ENCODE results near the gene ZNF33B. TPM values are rescaled to one million over a fixed set of nuclear protein-coding genes. Genes with fewer than 3 reads are reported as not detected.

Gene ZNF33B
- total RNA-seq, 2 donors from 2014 or later: 27.0 to 82.5 TPM

DNA sequence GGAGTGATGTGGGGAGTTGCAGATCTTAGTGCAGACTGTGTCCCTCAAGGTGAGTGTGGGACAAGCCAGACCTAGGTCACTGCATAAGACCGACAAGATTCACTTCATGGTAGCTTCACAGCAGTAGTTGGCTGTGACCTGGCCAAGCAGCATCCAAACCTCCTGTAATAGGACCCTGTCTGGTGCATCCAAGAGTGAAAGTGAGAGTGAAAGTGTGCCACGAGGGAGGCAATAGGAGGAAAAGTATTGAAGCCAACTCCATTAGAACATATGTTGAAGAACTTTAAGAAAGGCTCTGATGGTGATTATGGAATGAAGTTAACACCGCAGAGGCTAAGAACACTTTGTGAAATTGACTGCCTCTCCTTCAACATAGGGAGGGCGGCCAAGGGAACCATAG, 7.8 kb upstream of the ZNF33B start:
- ATAC-seq (no peak), DNase-seq (no peak)
- H3K4me1 ChIP-seq: peaks cover 49% of the 10 kb centered on the region
- H3K27ac ChIP-seq: peak overlapping the region; percentile 76 to 89 (median 83)
- H3K36me3 ChIP-seq (replicated peaks in 1 of 2; ENCODE audit: insufficient read depth in 1 of 2, low read depth in 2 of 2): no peaks in the 10 kb centered on the region
- WGBS, 2 donors: 71 to 80% methylated on average over 4 of the region's 4 CpGs
- no peaks in the 10 kb centered on the region for H3K27me3 ChIP-seq
- TF ChIP-seq POLR2A (IDR thresholded peaks at IDR 0.05): no peak
- H3K9me3 ChIP-seq: no peaks in the 10 kb centered on the region
- no peak overlapping the region for H3K4me3 ChIP-seq
- intact Hi-C loops (cut with DNase I): no loop called here

DNA sequence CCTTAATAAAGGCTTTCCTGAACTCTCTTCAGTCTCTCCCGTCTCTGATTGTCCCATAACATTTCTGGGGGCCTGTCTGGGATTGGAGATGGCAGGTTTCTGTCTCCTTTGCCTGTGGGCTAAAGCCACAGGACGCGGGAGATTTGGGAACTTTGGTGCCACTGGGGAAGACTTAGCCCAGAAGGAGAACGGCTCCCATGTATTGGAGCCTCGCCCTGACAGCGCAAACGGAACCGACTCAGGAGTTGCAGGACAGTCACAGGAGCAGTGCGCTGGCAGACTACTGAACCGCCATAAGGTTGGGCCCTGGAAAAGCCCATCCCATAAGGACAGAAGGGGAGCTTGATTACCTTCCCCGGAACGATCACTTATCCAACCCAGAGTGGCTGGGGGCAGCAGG, 7.1 kb upstream of the ZNF33B start:
- no peak for ATAC-seq

DNA sequence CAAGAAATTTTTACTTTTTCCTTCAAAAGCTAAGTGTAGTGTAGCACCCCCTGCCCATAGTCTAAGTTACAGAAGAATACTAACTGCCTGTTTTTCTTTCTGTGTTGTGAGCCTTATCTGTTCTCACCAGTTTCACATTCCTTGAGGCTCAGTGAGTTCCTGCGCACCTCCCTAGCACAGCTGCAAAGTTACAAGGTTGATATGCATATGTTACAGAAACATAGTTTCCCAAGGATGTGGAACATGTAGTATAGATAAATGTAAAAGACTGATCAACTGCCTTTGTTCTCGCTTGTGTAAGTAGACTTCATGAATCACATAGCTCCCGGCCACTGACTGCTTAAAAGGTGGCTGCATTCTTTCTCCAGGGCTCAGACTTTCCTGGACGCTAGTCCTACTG, 6.7 kb upstream of the ZNF33B start:
- DNase-seq: peak in 3 of 4 donors; percentile 23 to 50 (median 43)
- no peak for ATAC-seq
- intact Hi-C loops (cut with DNase I): no loop called here
- TF ChIP-seq POLR2A (IDR thresholded peaks at IDR 0.05): peak in 2 of 3 donors; percentile 11 to 15
- TF ChIP-seq, protein P1, sequence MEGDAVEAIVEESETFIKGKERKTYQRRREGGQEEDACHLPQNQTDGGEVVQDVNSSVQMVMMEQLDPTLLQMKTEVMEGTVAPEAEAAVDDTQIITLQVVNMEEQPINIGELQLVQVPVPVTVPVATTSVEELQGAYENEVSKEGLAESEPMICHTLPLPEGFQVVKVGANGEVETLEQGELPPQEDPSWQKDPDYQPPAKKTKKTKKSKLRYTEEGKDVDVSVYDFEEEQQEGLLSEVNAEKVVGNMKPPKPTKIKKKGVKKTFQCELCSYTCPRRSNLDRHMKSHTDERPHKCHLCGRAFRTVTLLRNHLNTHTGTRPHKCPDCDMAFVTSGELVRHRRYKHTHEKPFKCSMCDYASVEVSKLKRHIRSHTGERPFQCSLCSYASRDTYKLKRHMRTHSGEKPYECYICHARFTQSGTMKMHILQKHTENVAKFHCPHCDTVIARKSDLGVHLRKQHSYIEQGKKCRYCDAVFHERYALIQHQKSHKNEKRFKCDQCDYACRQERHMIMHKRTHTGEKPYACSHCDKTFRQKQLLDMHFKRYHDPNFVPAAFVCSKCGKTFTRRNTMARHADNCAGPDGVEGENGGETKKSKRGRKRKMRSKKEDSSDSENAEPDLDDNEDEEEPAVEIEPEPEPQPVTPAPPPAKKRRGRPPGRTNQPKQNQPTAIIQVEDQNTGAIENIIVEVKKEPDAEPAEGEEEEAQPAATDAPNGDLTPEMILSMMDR (IDR thresholded peaks at IDR 0.05): no peak
- Histone ChIP-seq H3K27me3 (no peaks in the 10 kb centered on the region), H3K9me3 (no peaks in the 10 kb centered on the region), H3K4me1 (peaks cover 60% of the 10 kb centered on the region), H3K36me3 (replicated peaks in 1 of 2; ENCODE audit: insufficient read depth in 1 of 2, low read depth in 2 of 2) (no peaks in the 10 kb centered on the region), H3K27ac (peak overlapping the region; percentile 76 to 89 (median 83)), H3K4me3 (no peak overlapping the region)
- 25 to 32% methylated on average over 4 of the region's 4 CpGs for WGBS, 2 donors

More for the DNA sequence above, 7.1 kb upstream of the ZNF33B start:
- intact Hi-C loops (cut with DNase I): no loop called here
- WGBS, 2 donors: 65 to 72% methylated on average over 8 to 12 of the region's 12 CpGs
- Histone ChIP-seq H3K9me3 (no peaks in the 10 kb centered on the region), H3K4me1 (peaks cover 56% of the 10 kb centered on the region), H3K36me3 (replicated peaks in 1 of 2; ENCODE audit: insufficient read depth in 1 of 2, low read depth in 2 of 2) (no peaks in the 10 kb centered on the region), H3K4me3 (no peak overlapping the region), H3K27me3 (no peaks in the 10 kb centered on the region), H3K27ac (peak overlapping the region; percentile 76 to 89 (median 83))
- TF ChIP-seq, protein P1 (IDR thresholded peaks at IDR 0.05): no peak
- no peak for TF ChIP-seq POLR2A (IDR thresholded peaks at IDR 0.05)
- DNase-seq: peak in 2 of 4 donors; percentile 22 to 26

DNA sequence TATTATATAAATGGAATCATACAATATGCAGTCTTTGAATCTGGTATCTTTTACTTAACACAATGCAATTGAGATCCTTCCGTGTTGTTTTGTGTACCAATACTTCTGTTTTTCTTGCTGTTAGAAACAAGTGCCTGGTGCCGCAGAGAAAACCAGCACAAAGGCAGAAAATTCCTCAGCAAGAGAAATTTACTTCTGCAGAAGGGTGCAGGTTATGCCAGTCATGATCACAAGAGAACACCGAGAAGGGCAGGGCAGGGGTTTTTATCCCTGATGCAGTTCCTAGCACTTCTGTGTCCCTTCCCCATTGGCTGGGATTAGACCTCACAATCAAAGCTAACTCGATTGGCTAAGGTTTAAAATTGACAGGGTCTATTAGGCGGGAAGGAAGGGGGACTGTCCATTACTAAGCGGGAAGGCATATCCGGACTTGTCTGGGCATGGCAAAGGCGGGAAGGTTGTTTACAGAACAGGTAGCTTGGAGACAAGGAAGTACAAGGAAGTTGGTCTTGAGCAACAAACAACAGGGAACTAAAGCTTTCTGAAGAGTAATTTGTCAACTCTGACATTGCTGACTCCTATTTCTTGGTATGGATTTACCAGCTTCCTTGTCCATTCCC, 2.4 kb upstream of the ZNF33B start:
- Histone ChIP-seq H3K36me3 (replicated peaks in 1 of 2; ENCODE audit: insufficient read depth in 1 of 2, low read depth in 2 of 2) (peaks cover 0 to 1% of the 10 kb centered on the region in 2 donors), H3K4me3 (no peak overlapping the region), H3K9me3 (no peaks in the 10 kb centered on the region), H3K4me1 (peaks cover 56% of the 10 kb centered on the region), H3K27me3 (no peaks in the 10 kb centered on the region), H3K27ac (peak overlapping the region; percentile 59 to 100 (median 90))
- peak; percentile 49 to 80 (median 77) for TF ChIP-seq POLR2A (IDR thresholded peaks at IDR 0.05)
- TF ChIP-seq, protein P1 (IDR thresholded peaks at IDR 0.05): no peak
- intact Hi-C loops (cut with DNase I): no loop called here
- DNase-seq (peak; percentile 63 to 90 (median 80)), ATAC-seq (peak; percentile 59)
- 34 to 43% methylated on average over 8 of the region's 8 CpGs for WGBS, 2 donors

DNA sequence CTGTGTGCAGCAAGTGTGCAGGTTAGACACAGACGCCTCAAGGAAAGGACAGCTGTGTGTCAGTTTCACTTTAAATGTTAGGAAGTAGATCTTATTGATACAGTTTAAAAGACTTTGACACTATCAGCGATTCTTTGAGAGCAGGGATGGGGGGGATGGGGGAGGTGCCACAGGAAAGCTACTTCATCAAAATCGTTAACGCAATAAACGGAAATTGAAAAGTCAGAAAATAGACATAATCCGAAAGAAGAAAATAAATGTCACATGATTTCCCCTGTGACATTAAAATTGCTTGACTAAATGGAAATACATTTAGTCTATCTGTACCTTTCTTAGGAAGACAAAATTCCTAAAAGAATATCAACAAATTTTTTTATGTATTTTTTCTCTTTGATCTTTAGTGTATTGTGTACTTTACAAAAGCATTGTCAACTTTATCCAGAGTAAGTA, 476 bp upstream of the ZNF33B start:
- H3K4me3 ChIP-seq: peak overlapping the region; percentile 21 to 67
- TF ChIP-seq, protein P1 (IDR thresholded peaks at IDR 0.05): no peak
- no peak for TF ChIP-seq POLR2A (IDR thresholded peaks at IDR 0.05)
- no peak for ATAC-seq
- no peak for DNase-seq
- intact Hi-C loops (cut with DNase I): loop anchor here (10.0 kb wide), 1 partner anchor 84 kb away; no protein-coding TSS in a partner anchor
- H3K36me3 ChIP-seq (replicated peaks in 1 of 2; ENCODE audit: insufficient read depth in 1 of 2, low read depth in 2 of 2): peaks cover 0 to 2% of the 10 kb centered on the region in 2 donors
- no peaks in the 10 kb centered on the region for H3K27me3 ChIP-seq
- H3K4me1 ChIP-seq: peaks cover 59% of the 10 kb centered on the region
- 0% methylated on average over 6 of the region's 6 CpGs for WGBS, 2 donors
- H3K27ac ChIP-seq: peak overlapping the region; percentile 90 to 100 (median 96)
- no peaks in the 10 kb centered on the region for H3K9me3 ChIP-seq

All from body of pancreas (tissue), 4 donors.